ENCODE measurements around the gene VAV2. TPM values are rescaled to one million over a fixed set of nuclear protein-coding genes. Genes with fewer than 3 reads are reported as not detected.

Gene VAV2
- polyA plus RNA-seq, 2 of the 4 experiments (the other 2 are of a cell fraction) = 9.8 to 21.4 TPM

DNA sequence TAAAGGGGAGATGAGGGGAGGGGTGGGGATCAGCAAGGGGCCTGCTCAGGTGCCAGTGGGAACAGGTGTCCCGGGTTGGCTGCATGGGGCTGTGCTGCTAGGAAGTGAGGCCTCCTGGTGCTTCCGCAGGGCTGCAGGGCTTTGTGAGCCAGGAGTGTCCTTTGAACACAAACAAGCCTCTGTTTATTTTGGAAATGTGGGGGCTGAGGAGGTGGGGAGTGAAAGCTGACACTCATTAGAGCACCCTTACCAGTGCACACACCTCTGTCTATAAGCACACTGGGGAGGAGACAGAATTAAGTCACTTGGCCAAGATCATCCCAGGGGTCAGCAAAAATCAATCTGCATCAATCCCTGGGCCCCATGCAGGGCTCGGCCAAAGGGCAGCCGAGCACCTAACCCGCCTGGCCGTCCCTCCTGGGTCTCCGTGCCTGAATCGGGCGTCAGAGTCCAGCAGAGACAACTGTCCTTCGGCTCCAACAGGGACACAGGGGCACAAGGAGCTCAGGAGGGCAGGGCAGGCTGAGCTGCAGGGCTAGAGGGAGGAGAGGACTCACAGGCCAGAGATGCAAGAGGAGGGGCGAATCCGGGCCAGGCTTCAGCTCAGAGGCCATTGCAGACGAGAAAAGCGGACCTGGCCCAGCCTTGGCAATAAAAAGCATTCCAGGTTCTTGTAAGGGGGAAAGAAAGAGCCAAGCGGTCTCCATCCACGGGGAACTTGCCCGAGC, 99.8 kb downstream of the VAV2 start:
- no peak for DNase-seq (ENCODE audit: low read depth in 1 of 2, low spot score in 1 of 2)
- no peak for FAIRE-seq
- CTCF ChIA-PET = interaction anchor here (2.0 kb wide), 1 partner anchor 102 kb away, joined by 5 read pairs; no protein-coding TSS in a partner anchor
- Histone ChIP-seq H3K4me1 (peaks cover 41% of the 10 kb centered on the region), H3K9me3 (no peaks in the 10 kb centered on the region), H3K4me2 (peak overlapping the region; percentile 60), H3K4me3 (no peak overlapping the region), H3K27ac (peak overlapping the region; percentile 30 to 54; a peak in 4 of 6 replicates)
- POLR2A ChIA-PET = no interaction called here
- TF ChIP-seq PBX3 (IDR thresholded peaks at IDR 0.05) (no peak), POLR2A (IDR thresholded peaks at IDR 0.05; ENCODE audit: low read length) (no peak), CHD4 (IDR thresholded peaks at IDR 0.05; ENCODE audit: borderline replicate concordance) (no peak), PHF8 (IDR thresholded peaks at IDR 0.05; ENCODE audit: borderline replicate concordance, low read depth) (no peak), CHD2 (IDR thresholded peaks at IDR 0.05; ENCODE audit: low read length, partially characterized antibody) (no peak), HOXB13 (CRISPR knock-in tag; IDR thresholded peaks at IDR 0.05; ENCODE audit: low read depth) (no peak)
- ATAC-seq = peak; percentile 26 to 47; a peak in 4 of 6 replicates
- 47% methylated on average over 14 of the region's 17 CpGs for WGBS (ENCODE audit: missing lambda C conversion rate)

- POLR2A ChIA-PET = no interaction called here
- FAIRE-seq (no peak), ATAC-seq (no peak), DNase-seq (ENCODE audit: low read depth in 1 of 2, low spot score in 1 of 2) (no peak)
- no peak overlapping the region for H3K4me3 ChIP-seq
- H3K4me2 ChIP-seq = peak overlapping the region; percentile 60
- peak overlapping the region in 1 of 2 experiments; percentile 54; a peak in 1 of 6 replicates for H3K27ac ChIP-seq
- no peaks in the 10 kb centered on the region for H3K9me3 ChIP-seq
- H3K4me1 ChIP-seq = peaks cover 44% of the 10 kb centered on the region
- CTCF ChIA-PET = no interaction called here
- 84% methylated on average over 4 of the region's 7 CpGs for WGBS (ENCODE audit: missing lambda C conversion rate)
- TF ChIP-seq SREBF2 (IDR thresholded peaks at IDR 0.05) (no peak), PBX3 (IDR thresholded peaks at IDR 0.05) (no peak), NPAS2 (CRISPR knock-in tag; IDR thresholded peaks at IDR 0.05; ENCODE audit: borderline replicate concordance) (no peak), CHD4 (IDR thresholded peaks at IDR 0.05; ENCODE audit: borderline replicate concordance) (no peak), GATA3 (IDR thresholded peaks at IDR 0.05; ENCODE audit: borderline replicate concordance) (no peak), MYC (IDR thresholded peaks at IDR 0.05; ENCODE audit: borderline replicate concordance, low read length) (no peak)
- TF ChIP-seq, protein P1, sequence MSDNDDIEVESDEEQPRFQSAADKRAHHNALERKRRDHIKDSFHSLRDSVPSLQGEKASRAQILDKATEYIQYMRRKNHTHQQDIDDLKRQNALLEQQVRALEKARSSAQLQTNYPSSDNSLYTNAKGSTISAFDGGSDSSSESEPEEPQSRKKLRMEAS (IDR thresholded peaks at IDR 0.05) = no peak
Observed at GRCh38 chr9:133891741-133892140, 100.4 kb downstream of the VAV2 start.

GRCh38 chr9:133890583-133890982, 101.5 kb downstream of the VAV2 start:
- Histone ChIP-seq H3K4me3 (no peak overlapping the region), H3K4me1 (peaks cover 44% of the 10 kb centered on the region), H3K27ac (peak overlapping the region in 1 of 2 experiments; percentile 78; a peak in 3 of 6 replicates), H3K4me2 (no peak overlapping the region), H3K9me3 (no peaks in the 10 kb centered on the region)
- DNase-seq (ENCODE audit: low read depth in 1 of 2, low spot score in 1 of 2) = no peak
- 93% methylated on average over 8 of the region's 8 CpGs for WGBS (ENCODE audit: missing lambda C conversion rate)
- POLR2A ChIA-PET = interaction anchor here (0.5 kb wide), 1 partner anchor 8 kb away, joined by 3 read pairs; no protein-coding TSS in a partner anchor
- CTCF ChIA-PET = interaction anchor here (0.6 kb wide), 1 partner anchor 516 kb away, joined by 3 read pairs; no protein-coding TSS in a partner anchor
- TF ChIP-seq RAD21 (conservative IDR thresholded peaks at IDR 0.05 in 1 of 2, IDR thresholded peaks at IDR 0.05 in 1 of 2) (no peak), EP300 (IDR thresholded peaks at IDR 0.05) (no peak)
- no peak for FAIRE-seq
- no peak for ATAC-seq

GRCh38 chr9:133889584-133890301, 102.4 kb downstream of the VAV2 start:
- POLR2A ChIA-PET = interaction anchor here (0.5 kb wide), 2 partner anchors 9 to 135 kb away, joined by 3 to 6 read pairs; partner anchors contain the start of gene BRD3OS
- Histone ChIP-seq H3K27ac (peak overlapping the region in 1 of 2 experiments; percentile 78; a peak in 4 of 6 replicates), H3K4me2 (peak overlapping the region; percentile 41; the same call in 2 of the 3 replicates), H3K9me3 (no peaks in the 10 kb centered on the region), H3K4me1 (peaks cover 44% of the 10 kb centered on the region), H3K4me3 (no peak overlapping the region)
- TF ChIP-seq FOSL2 (IDR thresholded peaks at IDR 0.05) = no peak
- TF ChIP-seq FOSL2 (CRISPR knock-in tag; IDR thresholded peaks at IDR 0.05) = peak; percentile 31
- TF ChIP-seq MAZ (IDR thresholded peaks at IDR 0.05; ENCODE audit: borderline replicate concordance, low read depth, low read length) = no peak
- DNase-seq (ENCODE audit: low read depth in 1 of 2, low spot score in 1 of 2) (peak; percentile 25 to 28), FAIRE-seq (no peak), ATAC-seq (peak in 1 of 2 experiments; percentile 25; a peak in 2 of 6 replicates)
- WGBS (ENCODE audit: missing lambda C conversion rate) = 77% methylated on average over 16 of the region's 24 CpGs
- CTCF ChIA-PET = interaction anchor here (0.6 to 1.4 kb wide), 4 partner anchors 10 to 515 kb away, joined by 3 to 4 read pairs (median 4); no protein-coding TSS in a partner anchor

All from A549 (cell line).